CD4-positive, alpha-beta T cell (primary cell): ENCODE results near the gene IER2. TPM values are rescaled to one million over a fixed set of nuclear protein-coding genes. Genes with fewer than 3 reads are reported as not detected.

Experiments used
- ATAC-seq: fragments of 200-7000 bp; cut with Tn5 transposase; one replicate; pipeline ENCODE4 v1.10.0; 2022; ENCODE audit warnings: mild to moderate bottlenecking; ENCODE audit not compliant: poor library complexity
- CTCF ChIA-PET: fragments of 350-600 bp; sonication (Branson Sonifier 250); formaldehyde crosslinking; loops from one replicate; lab custom pipeline; 2021; ENCODE audit warnings: antibody characterized with exemption, inconsistent platforms; lab: Charles Lee
- POLR2A ChIA-PET: fragments of 350-600 bp; sonication (Branson Sonifier 250); formaldehyde crosslinking; loops from one replicate; lab custom pipeline; 2021; ENCODE audit warnings: antibody characterized with exemption, inconsistent platforms; lab: Charles Lee
- DNase-seq, 14 experiments: peaks; one replicate each; pipeline ENCODE4 v3.0.0-alpha.2; 2013 to 2020; ENCODE audit warnings: mixed read lengths in 2 of 14
- H3K27ac ChIP-seq, 2 donors: one replicate each; pipeline versions ENCODE4 v1.5.1 to v1.7.0; 2013; ENCODE audit warnings: low read length in 2 of 2, low read depth in 1 of 2, mild to moderate bottlenecking in 1 of 2
- H3K27me3 ChIP-seq, 2 experiments: 1 replicate in 1 of 2; 2 replicates in 1 of 2; pipeline versions ENCODE4 v1.6.1 to v1.7.0; 2013; ENCODE audit warnings: low read length in 2 of 2, control low read depth in 1 of 2, mild to moderate bottlenecking in 1 of 2, moderate library complexity in 1 of 2; ENCODE audit not compliant: insufficient read depth in 2 of 2, control insufficient read depth in 1 of 2
- H3K36me3 ChIP-seq: one replicate; pipeline ENCODE4 v1.6.1; 2013; ENCODE audit warnings: low read length, control low read depth; ENCODE audit not compliant: insufficient read depth
- H3K4me1 ChIP-seq: one replicate; pipeline ENCODE4 v1.6.1; 2013; ENCODE audit warnings: low read length, control low read depth; ENCODE audit not compliant: insufficient read depth
- H3K4me3 ChIP-seq: one replicate; pipeline ENCODE4 v1.5.1; 2013; ENCODE audit warnings: mild to moderate bottlenecking, low read length, moderate library complexity
- H3K9me3 ChIP-seq, 2 experiments: 1 replicate in 1 of 2; 2 replicates in 1 of 2; pipeline versions ENCODE4 v1.6.1 to v1.7.0; 2013; ENCODE audit warnings: low read length in 2 of 2, mild to moderate bottlenecking in 2 of 2, control low read depth in 1 of 2, moderate library complexity in 1 of 2; ENCODE audit not compliant: control insufficient read depth in 1 of 2, insufficient read depth in 1 of 2
- H3K27ac Mint-ChIP-seq: one replicate; pipeline ENCODE4 v1.8.0; 2020; ENCODE audit warnings: mixed read lengths
- H3K27me3 Mint-ChIP-seq: one replicate; pipeline ENCODE4 v1.8.0; 2021; ENCODE audit warnings: mixed read lengths
- H3K36me3 Mint-ChIP-seq: one replicate; pipeline ENCODE4 v1.8.0; 2021; ENCODE audit warnings: low read depth, mixed read lengths
- H3K4me1 Mint-ChIP-seq: one replicate; pipeline ENCODE4 v1.8.0; 2021; ENCODE audit warnings: low read depth, mixed read lengths
- H3K4me3 Mint-ChIP-seq: one replicate; pipeline ENCODE4 v1.8.0; 2020; ENCODE audit warnings: mild to moderate bottlenecking, mixed read lengths
- H3K9me3 Mint-ChIP-seq: one replicate; pipeline ENCODE4 v1.8.0; 2020; ENCODE audit warnings: mixed read lengths
- intact Hi-C, 2 experiments: fragments of 100-400 bp; cut with DNase I in 1 of 2; cut with micrococcal nuclease in 1 of 2; formaldehyde crosslinking; loops; one replicate each; pipeline versions ENCODE4 v1.15.1 to v1.9.0; 2023 to 2025; cut with DNase I, micrococcal nuclease
- total RNA-seq, 174 experiments: library from RNA in 2 of 174; stranded (reverse) in 2 of 174; gene quantifications; one replicate each; pipeline ENCODE4 v1.2.3 and lab custom pipeline; 2021 to 2026
- TF ChIP-seq, protein P1 (sequence below): fragments of 200-600 bp; IDR thresholded peaks from one replicate; pipeline ENCODE4 v1.8.0; 2022; ENCODE audit warnings: antibody characterized with exemption, mild to moderate bottlenecking

The IER2 gene
- total RNA-seq, 2 experiments from 2014 or later = 254 to 255 TPM

DNA sequence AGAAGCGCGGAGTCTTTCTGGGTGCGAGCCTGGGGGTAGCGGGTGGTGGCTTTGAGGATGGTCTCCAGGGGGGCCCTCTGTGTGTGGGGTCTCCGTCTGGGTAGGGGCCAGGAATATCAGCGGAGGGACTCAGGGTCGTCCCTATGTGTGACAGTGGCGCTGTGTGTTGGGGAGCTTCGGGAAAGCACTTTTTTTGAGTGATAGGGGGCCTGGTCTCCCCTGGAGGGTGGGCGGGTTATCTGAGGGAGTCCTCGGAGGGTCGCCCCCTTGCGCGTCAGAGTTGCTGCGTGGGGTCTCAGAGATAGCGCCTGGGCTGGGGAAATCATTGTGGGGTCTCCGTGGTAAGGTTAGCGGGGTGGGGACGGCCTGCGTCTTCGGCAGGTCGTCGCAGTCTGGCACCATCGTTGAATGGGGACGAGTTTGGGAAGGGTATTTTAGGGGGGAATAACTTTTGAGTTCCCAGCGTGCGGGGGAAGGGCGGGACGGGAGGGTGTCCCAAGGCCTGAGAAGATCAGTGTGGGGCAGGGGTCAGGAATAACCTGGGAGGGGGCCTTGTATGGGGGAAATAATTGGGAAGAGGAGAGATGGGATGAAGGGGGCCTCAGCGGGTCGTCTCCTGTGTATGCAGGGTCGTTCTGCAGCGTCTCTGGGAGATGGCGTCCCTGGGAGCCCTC lies 857 bp downstream of the IER2 start:
- H3K4me1 Mint-ChIP-seq = peaks cover 35% of the 10 kb centered on the region
- POLR2A ChIA-PET = interaction anchor here (0.7 to 2.8 kb wide), 11 partner anchors 12 to 127 kb away, joined by 3 to 24 read pairs (median 4); partner anchors contain the start of gene NACC1

DNA sequence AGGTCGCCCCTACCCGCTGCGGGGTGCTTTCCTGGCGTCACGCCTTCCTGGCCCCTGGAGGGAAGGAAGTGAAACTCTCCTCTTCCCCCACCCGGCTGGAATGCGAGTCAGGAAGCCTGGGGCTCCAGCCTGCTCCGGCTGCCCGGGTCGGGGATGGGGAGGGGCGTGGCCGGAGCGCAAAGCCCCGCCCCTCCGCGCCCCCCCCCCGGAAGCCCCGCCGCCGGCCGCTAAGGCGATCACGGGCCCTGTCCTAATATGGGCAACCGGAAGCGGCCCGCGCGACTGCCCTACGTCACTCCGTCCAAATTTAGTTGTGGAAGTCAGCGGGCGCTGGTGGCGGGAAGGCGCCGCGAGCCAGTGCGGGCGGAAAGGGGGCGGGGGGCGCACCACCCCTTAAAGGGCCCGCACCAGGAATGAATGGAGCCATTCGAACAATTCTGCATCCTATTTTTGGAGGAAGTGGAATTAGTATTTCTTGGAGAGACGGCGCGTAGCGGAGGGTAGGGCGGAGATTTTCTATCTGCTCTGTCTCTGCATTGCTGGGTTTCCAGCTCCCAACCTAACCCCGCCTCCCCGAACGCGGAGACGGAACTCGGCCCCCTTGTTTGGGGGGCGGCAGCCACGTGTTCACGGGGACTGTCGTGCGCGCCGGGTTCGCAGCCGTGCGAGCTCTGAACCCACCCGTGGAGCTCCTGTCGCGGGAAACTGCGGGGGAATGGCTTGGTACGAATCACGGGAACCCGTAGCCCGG lies 1.6 kb downstream of the IER2 start:
- H3K27me3 ChIP-seq = no peaks in the 10 kb centered on the region
- peak overlapping the region; percentile 83 for H3K4me3 ChIP-seq
- Mint-ChIP-seq H3K4me1 (peaks cover 42% of the 10 kb centered on the region), H3K4me3 (peak overlapping the region; percentile 99), H3K9me3 (no peaks in the 10 kb centered on the region), H3K36me3 (peaks cover 60% of the 10 kb centered on the region), H3K27ac (peak overlapping the region; percentile 98), H3K27me3 (peaks cover 8% of the 10 kb centered on the region)
- intact Hi-C loops = loop anchor here (1.0 to 10.0 kb wide), 9 partner anchors 16 to 693 kb away; partner anchors contain the start of gene TRMT1 (in 1 of the 2)
- TF ChIP-seq, protein P1, sequence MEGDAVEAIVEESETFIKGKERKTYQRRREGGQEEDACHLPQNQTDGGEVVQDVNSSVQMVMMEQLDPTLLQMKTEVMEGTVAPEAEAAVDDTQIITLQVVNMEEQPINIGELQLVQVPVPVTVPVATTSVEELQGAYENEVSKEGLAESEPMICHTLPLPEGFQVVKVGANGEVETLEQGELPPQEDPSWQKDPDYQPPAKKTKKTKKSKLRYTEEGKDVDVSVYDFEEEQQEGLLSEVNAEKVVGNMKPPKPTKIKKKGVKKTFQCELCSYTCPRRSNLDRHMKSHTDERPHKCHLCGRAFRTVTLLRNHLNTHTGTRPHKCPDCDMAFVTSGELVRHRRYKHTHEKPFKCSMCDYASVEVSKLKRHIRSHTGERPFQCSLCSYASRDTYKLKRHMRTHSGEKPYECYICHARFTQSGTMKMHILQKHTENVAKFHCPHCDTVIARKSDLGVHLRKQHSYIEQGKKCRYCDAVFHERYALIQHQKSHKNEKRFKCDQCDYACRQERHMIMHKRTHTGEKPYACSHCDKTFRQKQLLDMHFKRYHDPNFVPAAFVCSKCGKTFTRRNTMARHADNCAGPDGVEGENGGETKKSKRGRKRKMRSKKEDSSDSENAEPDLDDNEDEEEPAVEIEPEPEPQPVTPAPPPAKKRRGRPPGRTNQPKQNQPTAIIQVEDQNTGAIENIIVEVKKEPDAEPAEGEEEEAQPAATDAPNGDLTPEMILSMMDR = no peak
- H3K9me3 ChIP-seq = no peaks in the 10 kb centered on the region
- ATAC-seq (peak; percentile 48), DNase-seq (peak; percentile 92 to 97 (median 95))
- H3K27ac ChIP-seq = peak overlapping the region; percentile 96 to 97
- ChIA-PET CTCF (interaction anchor here (0.7 to 1.9 kb wide), 7 partner anchors 15 to 985 kb away, joined by 3 to 8 read pairs (median 5); partner anchors contain the start of gene ASF1B), POLR2A (interaction anchor here (0.6 to 6.8 kb wide), 36 partner anchors 14 to 685 kb away, joined by 3 to 487 read pairs (median 5); partner anchors contain the start of genes GCDH, JUNB and NACC1)
- H3K36me3 ChIP-seq = peaks cover 11% of the 10 kb centered on the region
- peaks cover 47% of the 10 kb centered on the region for H3K4me1 ChIP-seq

More for the DNA sequence above, 857 bp downstream of the IER2 start:
- H3K27ac Mint-ChIP-seq = peak overlapping the region; percentile 98
- peak; percentile 10 for ATAC-seq
- no peaks in the 10 kb centered on the region for H3K9me3 Mint-ChIP-seq
- peaks cover 11% of the 10 kb centered on the region for H3K36me3 ChIP-seq
- CTCF ChIA-PET = interaction anchor here (0.6 to 2.5 kb wide), 10 partner anchors 10 to 622 kb away, joined by 3 to 15 read pairs (median 4); partner anchors contain the start of gene NACC1
- peak overlapping the region; percentile 74 to 97 for H3K27ac ChIP-seq
- peak in 2 of 14 experiments; percentile 21 to 33 for DNase-seq
- peaks cover 8% of the 10 kb centered on the region for H3K27me3 Mint-ChIP-seq
- H3K4me3 ChIP-seq = peak overlapping the region; percentile 83
- intact Hi-C loops = loop anchor here (1.0 to 10.0 kb wide), 8 partner anchors 33 to 694 kb away; partner anchors contain the start of genes NACC1 (in 1 of the 2) and TRMT1 (in 1 of the 2)
- peak overlapping the region; percentile 99 for H3K4me3 Mint-ChIP-seq
- H3K36me3 Mint-ChIP-seq = peaks cover 54% of the 10 kb centered on the region
- TF ChIP-seq, protein P1 = no peak
- no peaks in the 10 kb centered on the region for H3K9me3 ChIP-seq
- peaks cover 40% of the 10 kb centered on the region for H3K4me1 ChIP-seq
- H3K27me3 ChIP-seq = no peaks in the 10 kb centered on the region

DNA sequence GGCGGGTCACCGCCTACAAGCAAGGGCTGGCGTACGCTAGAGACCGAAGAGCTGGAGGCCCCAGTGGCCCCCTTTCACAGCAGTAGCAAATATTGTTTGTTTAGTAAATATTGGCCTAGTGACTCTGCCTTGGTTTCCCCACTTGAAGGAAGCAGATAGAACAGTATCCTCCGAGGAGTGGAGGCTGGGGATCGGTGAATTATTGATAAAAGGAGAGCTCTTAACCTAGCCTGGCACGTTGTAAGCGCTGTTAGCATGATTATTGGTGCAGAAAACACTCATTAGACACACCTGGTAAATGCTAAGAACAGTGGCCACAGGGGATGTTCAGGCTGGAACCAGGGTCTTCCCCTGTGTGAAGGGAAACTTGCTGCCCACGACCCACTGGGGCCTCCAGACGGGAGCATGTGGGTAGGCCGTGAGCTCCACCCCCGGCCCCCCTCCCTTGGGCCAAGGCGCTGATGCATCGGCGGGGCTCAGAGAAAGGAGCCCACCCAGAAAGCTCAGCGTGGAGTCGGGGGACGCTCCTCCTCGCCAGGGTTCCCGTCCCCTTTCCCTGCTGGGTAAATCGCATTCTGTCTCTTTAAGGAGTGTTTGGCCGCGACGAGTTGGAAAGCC lies 2.3 kb downstream of the IER2 start:
- H3K27me3 ChIP-seq = no peaks in the 10 kb centered on the region
- no peaks in the 10 kb centered on the region for H3K9me3 Mint-ChIP-seq
- peak overlapping the region; percentile 83 for H3K4me3 ChIP-seq
- ChIA-PET CTCF (interaction anchor here (0.7 to 1.9 kb wide), 7 partner anchors 15 to 984 kb away, joined by 3 to 8 read pairs (median 5); partner anchors contain the start of gene ASF1B), POLR2A (interaction anchor here (0.6 to 6.8 kb wide), 38 partner anchors 14 to 685 kb away, joined by 3 to 487 read pairs (median 5); partner anchors contain the start of genes GCDH, JUNB and NACC1)
- intact Hi-C loops = loop anchor here (1.0 to 10.0 kb wide), 7 partner anchors 15 to 692 kb away; no protein-coding TSS in a partner anchor
- H3K27ac Mint-ChIP-seq = peak overlapping the region; percentile 98
- peaks cover 11% of the 10 kb centered on the region for H3K36me3 ChIP-seq
- DNase-seq (no peak), ATAC-seq (peak; percentile 2)
- peaks cover 50% of the 10 kb centered on the region for H3K4me1 ChIP-seq
- TF ChIP-seq, protein P1 = no peak
- H3K4me3 Mint-ChIP-seq = peak overlapping the region; percentile 99
- H3K27me3 Mint-ChIP-seq = peaks cover 8% of the 10 kb centered on the region
- H3K9me3 ChIP-seq = no peaks in the 10 kb centered on the region
- peaks cover 60% of the 10 kb centered on the region for H3K36me3 Mint-ChIP-seq
- peak overlapping the region; percentile 96 to 97 for H3K27ac ChIP-seq
- peaks cover 49% of the 10 kb centered on the region for H3K4me1 Mint-ChIP-seq
